Thyroid gland (tissue), 4 donors: ENCODE data around the gene DNAJB6. TPM values are rescaled to one million over a fixed set of nuclear protein-coding genes. Genes with fewer than 3 reads are reported as not detected.

ENCODE experiments used
- DNase-seq, 2 donors: peaks; one replicate each; pipeline ENCODE4 v3.0.0-alpha.2; 2019
- H3K27ac ChIP-seq, 3 donors: fragments of 200-600 bp; sonication (generic); 1 replicate in 2 of 3; 2 replicates in 1 of 3; pipeline ENCODE4 v1.5.1; 2016 to 2019; ENCODE audit warnings: mild to moderate bottlenecking in 1 of 3, moderate library complexity in 1 of 3
- H3K27me3 ChIP-seq: fragments of 200-600 bp; sonication (generic); one replicate; pipeline ENCODE4 v1.5.1; 2019
- H3K36me3 ChIP-seq, 2 donors: fragments of 200-600 bp; sonication (generic); one replicate each; pipeline ENCODE4 v1.5.1; 2016 to 2019
- H3K4me1 ChIP-seq, 2 donors: fragments of 200-600 bp; sonication (generic); one replicate each; pipeline ENCODE4 v1.5.1; 2017 to 2019
- H3K4me3 ChIP-seq, 3 donors: fragments of 200-600 bp; sonication (generic); replicated peaks in 1 of 3; 1 replicate in 2 of 3; 2 replicates in 1 of 3; pipeline ENCODE4 v1.5.1; 2016; ENCODE audit warnings: mild to moderate bottlenecking in 1 of 3
- H3K9me3 ChIP-seq: fragments of 200-600 bp; sonication (generic); one replicate; pipeline ENCODE4 v1.5.1; 2017
- POLR2A ChIP-seq, 2 donors: fragments of 450-650 bp; IDR thresholded peaks; one replicate each; pipeline ENCODE4 v1.6.1; 2017; ENCODE audit warnings: antibody characterized with exemption in 2 of 2, mild to moderate bottlenecking in 2 of 2, moderate library complexity in 1 of 2
- WGBS, 2 donors: methylation state at CpG; one replicate each; pipeline ENCODE4 v1.1.5; 2017; 5-methylcytosine and 5-hydroxymethylcytosine counted together
- intact Hi-C: fragments of 100-400 bp; cut with DNase I; formaldehyde crosslinking; loops from one replicate; pipeline ENCODE4 v1.15.1; 2023
- total RNA-seq, 4 donors: library from RNA; depleted of rRNA; stranded (reverse); fragments of >200 nt; gene quantifications; one replicate each; pipeline ENCODE4 v1.2.3, GENCODE V29; 2016
- TF ChIP-seq, protein P1 (sequence below), 6 experiments: fragments of 200-600 bp in 3 of 6; fragments of 450-650 bp in 3 of 6; sonication (generic) in 3 of 6; IDR thresholded peaks; one replicate each; pipeline ENCODE4 v1.5.1; 2016 to 2019; ENCODE audit warnings: antibody characterized with exemption in 6 of 6, mild to moderate bottlenecking in 2 of 6, inconsistent platforms in 1 of 6, moderate library complexity in 1 of 6

Gene DNAJB6
- total RNA-seq, 4 donors from 2014 or later: 80.7 to 92.7 (median 91.1) TPM

DNA sequence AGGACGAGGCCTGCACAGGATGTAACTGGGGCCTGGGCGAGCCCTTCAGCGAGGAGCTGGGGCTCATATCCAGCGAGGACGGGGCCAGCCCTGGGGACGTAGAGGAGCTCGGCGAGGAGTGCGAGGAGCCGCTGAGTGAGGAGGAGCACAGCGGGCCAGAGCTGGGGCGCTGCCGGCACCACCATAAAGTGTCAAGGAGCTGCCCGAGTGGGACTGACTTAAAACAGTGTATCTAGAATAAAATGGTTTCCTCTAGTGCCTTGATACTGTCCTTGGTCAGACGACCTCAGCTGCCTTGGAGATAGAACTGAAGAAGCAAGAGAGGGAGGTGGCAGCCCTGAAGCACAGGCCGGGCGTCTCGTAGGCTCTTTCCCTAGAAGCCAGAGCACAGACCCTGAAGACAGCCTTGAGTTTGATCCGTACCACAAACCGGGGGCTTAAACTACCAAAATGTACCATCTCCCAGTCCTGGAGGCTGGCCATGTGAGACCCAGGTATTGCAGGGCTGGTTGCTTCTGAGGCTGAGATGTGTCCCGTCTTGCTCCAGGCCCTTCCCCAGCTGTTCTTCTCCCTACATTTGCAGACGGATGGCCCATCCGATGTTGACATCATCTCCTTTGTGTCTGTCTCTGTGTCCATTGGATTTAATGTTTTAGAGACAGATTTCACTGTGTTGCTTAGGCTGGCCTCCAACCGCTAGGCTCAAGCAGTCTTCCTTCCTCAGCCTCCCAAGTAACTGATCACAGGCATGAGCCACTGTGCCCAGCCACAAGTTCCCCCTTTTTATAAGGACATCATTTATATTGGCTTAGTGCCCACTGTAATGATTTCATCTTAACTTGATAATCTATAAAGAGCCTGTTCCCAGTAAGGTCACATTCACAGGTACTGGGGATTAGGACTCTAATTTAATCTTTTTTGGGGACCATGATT, 35.8 kb downstream of the DNAJB6 start:
- no peak for DNase-seq
- TF ChIP-seq, protein P1, sequence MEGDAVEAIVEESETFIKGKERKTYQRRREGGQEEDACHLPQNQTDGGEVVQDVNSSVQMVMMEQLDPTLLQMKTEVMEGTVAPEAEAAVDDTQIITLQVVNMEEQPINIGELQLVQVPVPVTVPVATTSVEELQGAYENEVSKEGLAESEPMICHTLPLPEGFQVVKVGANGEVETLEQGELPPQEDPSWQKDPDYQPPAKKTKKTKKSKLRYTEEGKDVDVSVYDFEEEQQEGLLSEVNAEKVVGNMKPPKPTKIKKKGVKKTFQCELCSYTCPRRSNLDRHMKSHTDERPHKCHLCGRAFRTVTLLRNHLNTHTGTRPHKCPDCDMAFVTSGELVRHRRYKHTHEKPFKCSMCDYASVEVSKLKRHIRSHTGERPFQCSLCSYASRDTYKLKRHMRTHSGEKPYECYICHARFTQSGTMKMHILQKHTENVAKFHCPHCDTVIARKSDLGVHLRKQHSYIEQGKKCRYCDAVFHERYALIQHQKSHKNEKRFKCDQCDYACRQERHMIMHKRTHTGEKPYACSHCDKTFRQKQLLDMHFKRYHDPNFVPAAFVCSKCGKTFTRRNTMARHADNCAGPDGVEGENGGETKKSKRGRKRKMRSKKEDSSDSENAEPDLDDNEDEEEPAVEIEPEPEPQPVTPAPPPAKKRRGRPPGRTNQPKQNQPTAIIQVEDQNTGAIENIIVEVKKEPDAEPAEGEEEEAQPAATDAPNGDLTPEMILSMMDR (IDR thresholded peaks at IDR 0.05): no peak
- no peak for TF ChIP-seq POLR2A (IDR thresholded peaks at IDR 0.05)
- intact Hi-C loops: no loop called here
- Histone ChIP-seq H3K27me3 (no peaks in the 10 kb centered on the region), H3K4me3 (no peak overlapping the region), H3K9me3 (no peaks in the 10 kb centered on the region), H3K4me1 (peaks cover 0 to 3% of the 10 kb centered on the region in 2 donors), H3K27ac (no peak overlapping the region), H3K36me3 (peaks cover 37 to 41% of the 10 kb centered on the region in 2 donors)
- 90 to 93% methylated on average over 24 of the region's 24 CpGs for WGBS, 2 donors

DNA sequence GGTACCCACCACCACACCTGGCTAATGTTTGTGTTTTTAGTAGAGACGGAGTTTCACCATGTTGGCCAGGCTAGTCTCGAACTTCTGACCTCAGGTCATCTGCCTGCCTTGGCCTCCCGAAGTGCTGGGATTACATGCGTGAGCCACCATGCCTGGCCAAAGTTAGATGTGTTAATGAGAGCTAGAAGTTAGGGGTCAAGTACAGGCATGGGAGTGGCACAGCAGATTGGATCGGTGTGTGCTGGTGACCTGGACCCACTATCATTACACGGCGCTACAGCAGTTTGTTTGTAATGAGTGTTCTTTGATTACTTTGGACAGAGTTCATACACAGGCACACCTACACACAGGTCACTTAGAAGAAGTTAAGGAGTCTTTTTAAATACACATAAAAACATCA, 36.7 kb downstream of the DNAJB6 start:
- Histone ChIP-seq H3K36me3 (peaks cover 28 to 32% of the 10 kb centered on the region in 2 donors), H3K4me3 (no peak overlapping the region), H3K27me3 (no peaks in the 10 kb centered on the region), H3K4me1 (peaks cover 3% of the 10 kb centered on the region in 2 donors), H3K27ac (no peak overlapping the region), H3K9me3 (no peaks in the 10 kb centered on the region)
- no peak for DNase-seq
- 95 to 98% methylated on average over 7 of the region's 7 CpGs for WGBS, 2 donors
- intact Hi-C loops: no loop called here
- TF ChIP-seq POLR2A (IDR thresholded peaks at IDR 0.05): no peak
- TF ChIP-seq, protein P1 (IDR thresholded peaks at IDR 0.05): no peak

DNA sequence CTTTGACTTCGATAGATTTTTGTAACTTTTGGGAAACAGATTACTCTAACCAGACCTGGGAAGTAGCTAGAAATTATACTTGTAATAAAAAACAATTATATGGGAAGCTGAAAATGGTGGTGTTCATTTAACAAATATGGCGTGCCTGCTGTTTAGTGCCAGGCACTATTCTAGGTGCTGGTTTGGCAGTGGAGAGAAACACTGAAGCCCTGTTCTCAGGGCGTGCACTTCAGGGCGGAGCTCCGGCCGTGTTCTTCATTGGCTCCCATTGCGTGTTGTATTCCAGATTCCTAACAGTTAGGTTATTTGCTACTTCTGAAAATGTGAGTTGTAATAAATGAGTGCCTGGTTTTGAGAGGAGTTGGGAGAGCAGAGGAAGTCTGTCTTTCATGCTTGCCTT, 38.6 kb downstream of the DNAJB6 start:
- DNase-seq: no peak

GRCh38 chr7:157377436-157378124, 40.8 kb downstream of the DNAJB6 start:
- WGBS, 2 donors: 92 to 95% methylated on average over 10 to 11 of the region's 11 CpGs
- DNase-seq: no peak
- no peak for TF ChIP-seq POLR2A (IDR thresholded peaks at IDR 0.05)
- TF ChIP-seq, protein P1 (IDR thresholded peaks at IDR 0.05): no peak
- intact Hi-C loops: no loop called here
- no peak overlapping the region for H3K4me3 ChIP-seq
- H3K27me3 ChIP-seq: no peaks in the 10 kb centered on the region
- no peaks in the 10 kb centered on the region for H3K9me3 ChIP-seq
- no peak overlapping the region for H3K27ac ChIP-seq
- peaks cover 10 to 12% of the 10 kb centered on the region in 2 donors for H3K36me3 ChIP-seq
- peaks cover 3% of the 10 kb centered on the region in 2 donors for H3K4me1 ChIP-seq

More for the DNA sequence above, 38.6 kb downstream of the DNAJB6 start:
- intact Hi-C loops: no loop called here
- Histone ChIP-seq H3K4me1 (peaks cover 3% of the 10 kb centered on the region in 2 donors), H3K27me3 (no peaks in the 10 kb centered on the region), H3K36me3 (peaks cover 14 to 21% of the 10 kb centered on the region in 2 donors), H3K4me3 (no peak overlapping the region), H3K27ac (no peak overlapping the region), H3K9me3 (no peaks in the 10 kb centered on the region)
- 90 to 95% methylated on average over 7 of the region's 7 CpGs for whole genome bisulfite sequencing, 2 donors
- TF ChIP-seq, protein P1 (IDR thresholded peaks at IDR 0.05): no peak
- TF ChIP-seq POLR2A (IDR thresholded peaks at IDR 0.05): no peak
